Liver (tissue), 3 donors: ENCODE measurements around the gene NFATC1.

ENCODE experiments used
- EGR1 ChIP-seq, 2 donors: IDR thresholded peaks; 2 replicates each; pipeline ENCODE4 v1.6.1; 2016 to 2018; ENCODE audit warnings: antibody characterized with exemption in 2 of 2, low read depth in 2 of 2
- GABPA ChIP-seq, 2 donors: IDR thresholded peaks in 1 of 2; conservative IDR thresholded peaks in 1 of 2; 2 replicates each; pipeline ENCODE4 v1.6.1; 2016; ENCODE audit warnings: antibody characterized with exemption in 2 of 2, mild to moderate bottlenecking in 1 of 2, moderate library complexity in 1 of 2
- JUND ChIP-seq, 2 donors: IDR thresholded peaks; 2 replicates each; pipeline ENCODE4 v1.6.1; 2016; ENCODE audit warnings: antibody characterized with exemption in 2 of 2
- RAD21 ChIP-seq, 2 donors: IDR thresholded peaks; 2 replicates each; pipeline ENCODE4 v1.6.1; 2016; ENCODE audit warnings: antibody characterized with exemption in 2 of 2, mild to moderate bottlenecking in 2 of 2
- RXRA ChIP-seq, 2 donors: IDR thresholded peaks; 2 replicates each; pipeline ENCODE4 v1.6.1; 2017 to 2018; ENCODE audit warnings: antibody characterized with exemption in 2 of 2, mild to moderate bottlenecking in 1 of 2
- SP1 ChIP-seq: IDR thresholded peaks from 2 replicates; pipeline ENCODE4 v1.6.1; 2018; ENCODE audit warnings: antibody characterized with exemption, mild to moderate bottlenecking
- TAF1 ChIP-seq: conservative IDR thresholded peaks from 2 replicates; pipeline ENCODE4 v1.6.1; 2016; ENCODE audit warnings: antibody characterized with exemption, mild to moderate bottlenecking
- YY1 ChIP-seq: IDR thresholded peaks from 2 replicates; pipeline ENCODE4 v1.6.1; 2016; ENCODE audit warnings: antibody characterized with exemption, mild to moderate bottlenecking
- TF ChIP-seq, protein P1 (sequence below): fragments of 150-350 bp; IDR thresholded peaks from 2 replicates; pipeline ENCODE4 v1.5.1; 2017; ENCODE audit warnings: improper control_type of control experiment, low read depth, low read length; ENCODE audit not compliant: missing input control
- TF ChIP-seq, protein P2 (sequence below): IDR thresholded peaks from 2 replicates; pipeline ENCODE4 v1.6.1; 2016; ENCODE audit warnings: antibody characterized with exemption
- TF ChIP-seq, protein P3 (sequence below): IDR thresholded peaks from 2 replicates; pipeline ENCODE4 v1.6.1; 2016; ENCODE audit warnings: antibody characterized with exemption, mild to moderate bottlenecking
- TF ChIP-seq, protein P4 (sequence below): IDR thresholded peaks from 2 replicates; pipeline ENCODE4 v1.6.1; 2016; ENCODE audit warnings: antibody characterized with exemption
- donor health status: healthy.
- donor health status: healthy.

DNA sequence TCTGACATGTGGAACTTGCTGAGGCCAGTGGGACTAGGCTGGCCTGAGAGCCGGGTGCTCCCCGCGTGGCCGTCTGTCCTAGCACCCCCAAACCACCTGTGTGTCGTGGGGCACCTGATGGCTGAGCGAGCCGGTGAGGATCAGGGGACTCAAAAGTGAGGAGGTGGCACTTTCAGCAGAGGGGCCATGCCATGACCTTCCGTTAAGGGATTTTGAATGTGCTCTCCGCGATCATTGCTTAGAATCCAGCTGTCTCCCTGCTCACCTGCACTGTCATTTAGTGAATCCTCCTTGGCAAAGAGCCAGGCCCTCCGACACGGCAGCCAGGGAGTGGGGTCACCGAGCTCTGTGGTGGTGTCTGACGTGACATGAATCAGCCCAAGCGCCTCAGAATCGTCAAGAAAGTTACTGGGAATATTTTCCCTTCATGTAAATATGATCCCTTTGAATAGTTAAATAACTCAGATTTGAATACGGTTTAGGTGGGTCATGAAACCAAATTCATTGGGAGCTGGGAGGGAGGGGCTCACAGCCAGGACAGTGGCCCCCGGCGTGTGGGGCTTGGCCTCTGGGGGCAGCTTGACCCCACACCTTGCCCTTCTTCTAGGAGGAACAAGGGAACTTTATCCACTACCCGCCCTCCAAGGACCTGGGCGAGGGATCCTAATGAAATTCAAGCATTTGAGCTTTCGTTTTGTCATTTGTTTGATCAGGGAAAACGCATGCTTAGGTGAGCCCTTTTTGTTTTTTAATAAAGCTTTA lies 9.5 kb downstream of the NFATC1 start:
- no peak for TF ChIP-seq JUND (IDR thresholded peaks at IDR 0.05)
- TF ChIP-seq, protein P1, sequence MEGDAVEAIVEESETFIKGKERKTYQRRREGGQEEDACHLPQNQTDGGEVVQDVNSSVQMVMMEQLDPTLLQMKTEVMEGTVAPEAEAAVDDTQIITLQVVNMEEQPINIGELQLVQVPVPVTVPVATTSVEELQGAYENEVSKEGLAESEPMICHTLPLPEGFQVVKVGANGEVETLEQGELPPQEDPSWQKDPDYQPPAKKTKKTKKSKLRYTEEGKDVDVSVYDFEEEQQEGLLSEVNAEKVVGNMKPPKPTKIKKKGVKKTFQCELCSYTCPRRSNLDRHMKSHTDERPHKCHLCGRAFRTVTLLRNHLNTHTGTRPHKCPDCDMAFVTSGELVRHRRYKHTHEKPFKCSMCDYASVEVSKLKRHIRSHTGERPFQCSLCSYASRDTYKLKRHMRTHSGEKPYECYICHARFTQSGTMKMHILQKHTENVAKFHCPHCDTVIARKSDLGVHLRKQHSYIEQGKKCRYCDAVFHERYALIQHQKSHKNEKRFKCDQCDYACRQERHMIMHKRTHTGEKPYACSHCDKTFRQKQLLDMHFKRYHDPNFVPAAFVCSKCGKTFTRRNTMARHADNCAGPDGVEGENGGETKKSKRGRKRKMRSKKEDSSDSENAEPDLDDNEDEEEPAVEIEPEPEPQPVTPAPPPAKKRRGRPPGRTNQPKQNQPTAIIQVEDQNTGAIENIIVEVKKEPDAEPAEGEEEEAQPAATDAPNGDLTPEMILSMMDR, result no peak
- TF ChIP-seq GABPA (IDR thresholded peaks at IDR 0.05 in 1 of 2, conservative IDR thresholded peaks at IDR 0.05 in 1 of 2), result no peak
- TF ChIP-seq SP1, result no peak
- TF ChIP-seq YY1, result no peak
- TF ChIP-seq, protein P2, sequence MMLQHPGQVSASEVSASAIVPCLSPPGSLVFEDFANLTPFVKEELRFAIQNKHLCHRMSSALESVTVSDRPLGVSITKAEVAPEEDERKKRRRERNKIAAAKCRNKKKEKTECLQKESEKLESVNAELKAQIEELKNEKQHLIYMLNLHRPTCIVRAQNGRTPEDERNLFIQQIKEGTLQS, result no peak
- TF ChIP-seq, protein P3, sequence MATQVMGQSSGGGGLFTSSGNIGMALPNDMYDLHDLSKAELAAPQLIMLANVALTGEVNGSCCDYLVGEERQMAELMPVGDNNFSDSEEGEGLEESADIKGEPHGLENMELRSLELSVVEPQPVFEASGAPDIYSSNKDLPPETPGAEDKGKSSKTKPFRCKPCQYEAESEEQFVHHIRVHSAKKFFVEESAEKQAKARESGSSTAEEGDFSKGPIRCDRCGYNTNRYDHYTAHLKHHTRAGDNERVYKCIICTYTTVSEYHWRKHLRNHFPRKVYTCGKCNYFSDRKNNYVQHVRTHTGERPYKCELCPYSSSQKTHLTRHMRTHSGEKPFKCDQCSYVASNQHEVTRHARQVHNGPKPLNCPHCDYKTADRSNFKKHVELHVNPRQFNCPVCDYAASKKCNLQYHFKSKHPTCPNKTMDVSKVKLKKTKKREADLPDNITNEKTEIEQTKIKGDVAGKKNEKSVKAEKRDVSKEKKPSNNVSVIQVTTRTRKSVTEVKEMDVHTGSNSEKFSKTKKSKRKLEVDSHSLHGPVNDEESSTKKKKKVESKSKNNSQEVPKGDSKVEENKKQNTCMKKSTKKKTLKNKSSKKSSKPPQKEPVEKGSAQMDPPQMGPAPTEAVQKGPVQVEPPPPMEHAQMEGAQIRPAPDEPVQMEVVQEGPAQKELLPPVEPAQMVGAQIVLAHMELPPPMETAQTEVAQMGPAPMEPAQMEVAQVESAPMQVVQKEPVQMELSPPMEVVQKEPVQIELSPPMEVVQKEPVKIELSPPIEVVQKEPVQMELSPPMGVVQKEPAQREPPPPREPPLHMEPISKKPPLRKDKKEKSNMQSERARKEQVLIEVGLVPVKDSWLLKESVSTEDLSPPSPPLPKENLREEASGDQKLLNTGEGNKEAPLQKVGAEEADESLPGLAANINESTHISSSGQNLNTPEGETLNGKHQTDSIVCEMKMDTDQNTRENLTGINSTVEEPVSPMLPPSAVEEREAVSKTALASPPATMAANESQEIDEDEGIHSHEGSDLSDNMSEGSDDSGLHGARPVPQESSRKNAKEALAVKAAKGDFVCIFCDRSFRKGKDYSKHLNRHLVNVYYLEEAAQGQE, result no peak
- no peak for TF ChIP-seq RAD21 (IDR thresholded peaks at IDR 0.05)
- TF ChIP-seq TAF1, result no peak
- TF ChIP-seq, protein P4, sequence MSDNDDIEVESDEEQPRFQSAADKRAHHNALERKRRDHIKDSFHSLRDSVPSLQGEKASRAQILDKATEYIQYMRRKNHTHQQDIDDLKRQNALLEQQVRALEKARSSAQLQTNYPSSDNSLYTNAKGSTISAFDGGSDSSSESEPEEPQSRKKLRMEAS, result no peak
- TF ChIP-seq EGR1 (IDR thresholded peaks at IDR 0.05; ENCODE audit: low read depth in 2 of 2), result no peak
- TF ChIP-seq RXRA (IDR thresholded peaks at IDR 0.05), result no peak
